ENCODE measurements around the gene NSG1. TPM values are rescaled to one million over a fixed set of nuclear protein-coding genes. Genes with fewer than 3 reads are reported as not detected.

The NSG1 gene
- total and polyA plus RNA-seq, 2 experiments from 2014 or later: 30.2 to 70.1 TPM

DNA sequence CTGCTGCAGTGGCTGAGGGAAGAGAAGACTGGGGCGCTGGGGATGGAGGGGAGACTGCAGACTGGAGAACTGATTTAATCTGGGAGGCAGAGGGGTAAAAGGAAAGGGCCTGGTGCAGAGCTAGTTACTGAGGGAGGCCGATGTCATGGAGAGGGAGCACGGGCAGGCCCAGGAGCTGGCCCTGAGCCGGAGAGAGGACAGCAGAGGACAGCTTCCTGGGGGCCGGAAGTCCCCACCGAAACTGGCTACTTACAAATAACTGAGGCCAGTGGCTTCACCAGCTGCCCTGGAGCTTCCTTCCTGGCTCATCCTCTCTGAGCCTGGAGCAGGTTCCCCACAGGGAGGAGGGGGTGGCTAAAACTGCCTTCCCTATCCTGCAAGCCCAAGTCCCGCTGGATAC lies 26.9 kb downstream of the NSG1 start:
- Histone ChIP-seq H3K9me3 (ENCODE audit: low read depth) (no peaks in the 10 kb centered on the region), H3K4me3 (no peak overlapping the region), H3K27me3 (no peaks in the 10 kb centered on the region), H3K79me2 (no peaks in the 10 kb centered on the region), H3K4me2 (no peak overlapping the region), H3K27ac (no peak overlapping the region), H4K20me1 (ENCODE audit: insufficient read depth, poor library complexity, severe bottlenecking) (no peaks in the 10 kb centered on the region), H3K9me2 (replicated peaks; ENCODE audit: insufficient read depth) (no peaks in the 10 kb centered on the region), H3K4me1 (ENCODE audit: insufficient read depth) (no peaks in the 10 kb centered on the region), H3K36me3 (replicated peaks; ENCODE audit: insufficient read depth, low read depth) (no peaks in the 10 kb centered on the region), H2AFZ (no peak overlapping the region)
- WGBS (ENCODE audit: low lambda C conversion rate, missing lambda C conversion rate): 97% methylated on average over 6 of the region's 7 CpGs
- TF ChIP-seq, protein P1, sequence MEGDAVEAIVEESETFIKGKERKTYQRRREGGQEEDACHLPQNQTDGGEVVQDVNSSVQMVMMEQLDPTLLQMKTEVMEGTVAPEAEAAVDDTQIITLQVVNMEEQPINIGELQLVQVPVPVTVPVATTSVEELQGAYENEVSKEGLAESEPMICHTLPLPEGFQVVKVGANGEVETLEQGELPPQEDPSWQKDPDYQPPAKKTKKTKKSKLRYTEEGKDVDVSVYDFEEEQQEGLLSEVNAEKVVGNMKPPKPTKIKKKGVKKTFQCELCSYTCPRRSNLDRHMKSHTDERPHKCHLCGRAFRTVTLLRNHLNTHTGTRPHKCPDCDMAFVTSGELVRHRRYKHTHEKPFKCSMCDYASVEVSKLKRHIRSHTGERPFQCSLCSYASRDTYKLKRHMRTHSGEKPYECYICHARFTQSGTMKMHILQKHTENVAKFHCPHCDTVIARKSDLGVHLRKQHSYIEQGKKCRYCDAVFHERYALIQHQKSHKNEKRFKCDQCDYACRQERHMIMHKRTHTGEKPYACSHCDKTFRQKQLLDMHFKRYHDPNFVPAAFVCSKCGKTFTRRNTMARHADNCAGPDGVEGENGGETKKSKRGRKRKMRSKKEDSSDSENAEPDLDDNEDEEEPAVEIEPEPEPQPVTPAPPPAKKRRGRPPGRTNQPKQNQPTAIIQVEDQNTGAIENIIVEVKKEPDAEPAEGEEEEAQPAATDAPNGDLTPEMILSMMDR (IDR thresholded peaks at IDR 0.05; ENCODE audit: poor library complexity): no peak
- no peak for DNase-seq (ENCODE audit: low spot score)

DNA sequence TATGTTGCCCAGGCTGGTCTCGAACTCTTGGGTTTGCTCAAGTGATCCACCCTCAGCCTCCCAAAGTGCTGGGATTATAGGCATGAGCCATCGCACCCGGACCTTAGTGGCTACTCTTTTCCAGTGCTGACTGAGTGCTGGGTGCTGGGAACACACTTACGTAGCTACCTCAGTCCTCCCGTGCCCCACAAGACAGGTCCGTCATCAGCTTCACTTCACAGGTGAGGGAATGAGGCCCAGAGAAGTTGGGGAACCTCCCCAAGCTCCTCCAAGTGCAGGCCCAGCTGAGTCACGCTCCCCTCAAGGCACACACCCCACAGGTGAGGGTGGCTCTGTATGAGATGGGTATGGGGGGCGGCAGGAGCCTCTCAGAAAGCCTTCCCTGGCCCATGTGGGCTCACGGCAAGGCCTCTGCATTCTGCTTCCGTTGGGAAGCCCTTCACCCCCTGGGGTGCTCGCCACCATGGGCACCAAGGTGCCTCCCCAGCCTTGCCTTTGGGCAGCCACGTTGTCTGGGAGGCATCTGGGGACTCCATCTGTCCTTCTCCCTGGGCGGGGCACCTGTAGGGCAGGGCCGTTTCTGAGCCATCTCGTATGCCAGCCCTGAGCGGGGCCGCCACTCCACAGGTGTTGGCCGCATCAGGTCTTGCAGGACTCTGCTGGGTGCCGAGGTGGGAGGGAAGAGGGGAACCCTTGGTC lies 28.4 kb downstream of the NSG1 start:
- H3K4me2 ChIP-seq: no peak overlapping the region
- H3K27me3 ChIP-seq: no peaks in the 10 kb centered on the region
- H3K4me3 ChIP-seq: no peak overlapping the region
- no peaks in the 10 kb centered on the region for H3K36me3 ChIP-seq (replicated peaks; ENCODE audit: insufficient read depth, low read depth)
- no peaks in the 10 kb centered on the region for H3K9me3 ChIP-seq (ENCODE audit: low read depth)
- H3K27ac ChIP-seq: no peak overlapping the region
- H3K4me1 ChIP-seq (ENCODE audit: insufficient read depth): no peaks in the 10 kb centered on the region
- no peak overlapping the region for H2AFZ ChIP-seq
- no peaks in the 10 kb centered on the region for H4K20me1 ChIP-seq (ENCODE audit: insufficient read depth, poor library complexity, severe bottlenecking)
- DNase-seq (ENCODE audit: low spot score): no peak
- 97% methylated on average over 19 of the region's 19 CpGs for WGBS (ENCODE audit: low lambda C conversion rate, missing lambda C conversion rate)
- TF ChIP-seq, protein P1 (IDR thresholded peaks at IDR 0.05; ENCODE audit: poor library complexity): no peak
- TF ChIP-seq EZH2phosphoT487 (IDR thresholded peaks at IDR 0.05; ENCODE audit: low read depth, severe bottlenecking, unreplicated experiment): no peak
- TF ChIP-seq EZH2 (IDR thresholded peaks at IDR 0.05; ENCODE audit: borderline replicate concordance): no peak
- no peaks in the 10 kb centered on the region for H3K79me2 ChIP-seq
- H3K9me2 ChIP-seq (replicated peaks; ENCODE audit: insufficient read depth): no peaks in the 10 kb centered on the region

DNA sequence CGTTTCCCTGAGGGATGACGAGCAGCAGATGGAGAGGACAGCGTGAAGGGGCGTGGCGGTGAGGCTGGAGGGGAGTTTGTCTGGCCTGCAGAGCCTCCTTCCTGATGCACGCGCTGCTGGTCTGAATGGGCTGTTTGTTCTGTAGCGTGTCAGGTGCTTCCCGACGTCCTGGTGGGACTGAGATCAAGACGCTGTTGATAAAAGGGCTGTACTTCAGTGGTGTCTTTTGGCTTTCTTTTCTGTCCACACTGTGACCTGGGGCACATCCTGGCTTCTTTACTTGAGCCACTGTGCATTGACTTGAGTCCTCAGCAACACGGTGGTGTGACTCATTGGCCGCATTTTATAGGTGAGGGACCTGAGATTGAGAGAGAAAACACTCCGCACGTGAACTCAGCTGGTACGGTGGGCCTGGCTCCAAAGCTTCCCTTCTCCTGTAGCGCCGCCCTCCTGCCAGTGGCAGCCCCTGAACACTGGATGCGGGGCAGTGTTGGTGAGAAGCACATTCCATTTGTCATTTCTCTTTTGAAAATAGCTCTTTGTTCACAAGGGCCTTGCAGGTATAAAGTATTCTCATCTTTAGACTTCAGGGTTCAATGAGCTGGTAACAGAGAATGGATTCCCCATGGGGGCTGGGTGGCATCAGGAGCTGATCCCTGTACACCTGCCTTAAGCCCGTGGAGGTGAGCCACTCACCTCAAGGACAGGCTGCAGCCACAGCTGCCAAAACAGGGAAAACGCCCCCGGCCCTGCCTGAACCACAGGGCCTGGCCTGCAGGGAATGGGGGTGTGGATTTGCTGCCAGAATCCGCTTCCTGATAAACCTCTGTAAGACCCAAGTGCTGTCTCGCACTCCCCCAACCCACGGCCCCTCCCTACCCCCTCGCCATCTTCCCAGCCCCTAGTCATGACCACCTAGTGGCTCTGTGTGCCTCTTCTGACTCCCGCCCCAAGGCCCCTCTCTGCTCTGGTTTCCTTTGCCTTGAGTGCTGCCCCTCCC lies 29.2 kb downstream of the NSG1 start:
- DNase-seq (ENCODE audit: low spot score): no peak
- Histone ChIP-seq H4K20me1 (ENCODE audit: insufficient read depth, poor library complexity, severe bottlenecking) (no peaks in the 10 kb centered on the region), H3K9me2 (replicated peaks; ENCODE audit: insufficient read depth) (no peaks in the 10 kb centered on the region), H3K4me3 (no peak overlapping the region), H3K9me3 (ENCODE audit: low read depth) (no peaks in the 10 kb centered on the region), H3K36me3 (replicated peaks; ENCODE audit: insufficient read depth, low read depth) (no peaks in the 10 kb centered on the region), H3K79me2 (no peaks in the 10 kb centered on the region), H3K4me2 (no peak overlapping the region), H3K27me3 (no peaks in the 10 kb centered on the region), H2AFZ (no peak overlapping the region), H3K27ac (no peak overlapping the region), H3K4me1 (ENCODE audit: insufficient read depth) (no peaks in the 10 kb centered on the region)
- TF ChIP-seq EZH2 (IDR thresholded peaks at IDR 0.05; ENCODE audit: borderline replicate concordance): no peak
- TF ChIP-seq EZH2phosphoT487 (IDR thresholded peaks at IDR 0.05; ENCODE audit: low read depth, severe bottlenecking, unreplicated experiment): no peak
- TF ChIP-seq, protein P1 (IDR thresholded peaks at IDR 0.05; ENCODE audit: poor library complexity): no peak
- WGBS (ENCODE audit: low lambda C conversion rate, missing lambda C conversion rate): 93% methylated on average over 27 of the region's 27 CpGs
